ENCODE results near the gene TBC1D5.

DNA sequence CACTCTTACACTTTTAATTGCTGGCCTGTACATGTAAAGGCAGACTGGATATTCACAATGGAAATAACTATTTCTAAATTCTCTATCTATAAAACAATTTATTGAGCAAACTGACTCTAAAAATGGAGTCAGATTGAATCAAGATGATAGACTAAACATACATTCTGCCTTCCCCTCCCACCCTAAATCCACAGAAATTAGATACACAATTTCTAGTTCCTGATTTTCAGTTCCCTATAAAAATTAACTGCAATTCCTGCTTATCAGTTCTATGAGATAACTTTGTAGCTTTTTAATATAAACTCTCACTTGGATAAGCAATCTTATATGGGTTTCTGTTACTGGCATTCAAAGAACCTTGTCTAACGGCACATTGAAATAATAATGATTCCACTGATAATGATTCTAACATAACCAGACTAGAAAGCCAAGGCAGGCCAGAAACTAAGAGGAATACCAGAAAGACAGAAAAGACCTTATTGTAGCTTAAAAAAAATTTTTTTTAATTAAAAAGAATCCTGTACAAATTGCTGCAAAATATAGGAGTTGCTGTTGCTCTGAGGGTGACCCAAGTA, 33.1 kb downstream of the TBC1D5 start:
- TF ChIP-seq KAT7 (CRISPR knock-in tag; IDR thresholded peaks at IDR 0.05; ENCODE audit: borderline replicate concordance) (no peak), ZNF263 (CRISPR knock-in tag; IDR thresholded peaks at IDR 0.05; ENCODE audit: low read depth) (no peak), ATF1 (CRISPR knock-in tag; IDR thresholded peaks at IDR 0.05) (no peak), NR1H2 (CRISPR knock-in tag; IDR thresholded peaks at IDR 0.05) (no peak)
- TF ChIP-seq, protein P1, sequence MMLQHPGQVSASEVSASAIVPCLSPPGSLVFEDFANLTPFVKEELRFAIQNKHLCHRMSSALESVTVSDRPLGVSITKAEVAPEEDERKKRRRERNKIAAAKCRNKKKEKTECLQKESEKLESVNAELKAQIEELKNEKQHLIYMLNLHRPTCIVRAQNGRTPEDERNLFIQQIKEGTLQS (CRISPR knock-in tag; conservative IDR thresholded peaks at IDR 0.05): no peak
- TF ChIP-seq, protein P2, sequence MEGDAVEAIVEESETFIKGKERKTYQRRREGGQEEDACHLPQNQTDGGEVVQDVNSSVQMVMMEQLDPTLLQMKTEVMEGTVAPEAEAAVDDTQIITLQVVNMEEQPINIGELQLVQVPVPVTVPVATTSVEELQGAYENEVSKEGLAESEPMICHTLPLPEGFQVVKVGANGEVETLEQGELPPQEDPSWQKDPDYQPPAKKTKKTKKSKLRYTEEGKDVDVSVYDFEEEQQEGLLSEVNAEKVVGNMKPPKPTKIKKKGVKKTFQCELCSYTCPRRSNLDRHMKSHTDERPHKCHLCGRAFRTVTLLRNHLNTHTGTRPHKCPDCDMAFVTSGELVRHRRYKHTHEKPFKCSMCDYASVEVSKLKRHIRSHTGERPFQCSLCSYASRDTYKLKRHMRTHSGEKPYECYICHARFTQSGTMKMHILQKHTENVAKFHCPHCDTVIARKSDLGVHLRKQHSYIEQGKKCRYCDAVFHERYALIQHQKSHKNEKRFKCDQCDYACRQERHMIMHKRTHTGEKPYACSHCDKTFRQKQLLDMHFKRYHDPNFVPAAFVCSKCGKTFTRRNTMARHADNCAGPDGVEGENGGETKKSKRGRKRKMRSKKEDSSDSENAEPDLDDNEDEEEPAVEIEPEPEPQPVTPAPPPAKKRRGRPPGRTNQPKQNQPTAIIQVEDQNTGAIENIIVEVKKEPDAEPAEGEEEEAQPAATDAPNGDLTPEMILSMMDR (IDR thresholded peaks at IDR 0.05): no peak
- TF ChIP-seq, protein P3, sequence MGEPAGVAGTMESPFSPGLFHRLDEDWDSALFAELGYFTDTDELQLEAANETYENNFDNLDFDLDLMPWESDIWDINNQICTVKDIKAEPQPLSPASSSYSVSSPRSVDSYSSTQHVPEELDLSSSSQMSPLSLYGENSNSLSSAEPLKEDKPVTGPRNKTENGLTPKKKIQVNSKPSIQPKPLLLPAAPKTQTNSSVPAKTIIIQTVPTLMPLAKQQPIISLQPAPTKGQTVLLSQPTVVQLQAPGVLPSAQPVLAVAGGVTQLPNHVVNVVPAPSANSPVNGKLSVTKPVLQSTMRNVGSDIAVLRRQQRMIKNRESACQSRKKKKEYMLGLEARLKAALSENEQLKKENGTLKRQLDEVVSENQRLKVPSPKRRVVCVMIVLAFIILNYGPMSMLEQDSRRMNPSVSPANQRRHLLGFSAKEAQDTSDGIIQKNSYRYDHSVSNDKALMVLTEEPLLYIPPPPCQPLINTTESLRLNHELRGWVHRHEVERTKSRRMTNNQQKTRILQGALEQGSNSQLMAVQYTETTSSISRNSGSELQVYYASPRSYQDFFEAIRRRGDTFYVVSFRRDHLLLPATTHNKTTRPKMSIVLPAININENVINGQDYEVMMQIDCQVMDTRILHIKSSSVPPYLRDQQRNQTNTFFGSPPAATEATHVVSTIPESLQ (CRISPR knock-in tag; IDR thresholded peaks at IDR 0.05): no peak

All from WTC11 (cell line).